HG02798 (cell line): ENCODE measurements around the gene DMRT3.
"Not testable (repeated sequence)": the region's sequence is repeated elsewhere in the genome, so short reads cannot be mapped to it uniquely, and the experiment has no call there.

Experiments
- ATAC-seq: cut with Tn5 transposase; IDR thresholded peaks from one replicate; pipeline ENCODE4 v1.9.1; 2021; ENCODE audit warnings: mild to moderate bottlenecking; ENCODE audit not compliant: unreplicated experiment, poor library complexity

DMRT3 gene

DNA sequence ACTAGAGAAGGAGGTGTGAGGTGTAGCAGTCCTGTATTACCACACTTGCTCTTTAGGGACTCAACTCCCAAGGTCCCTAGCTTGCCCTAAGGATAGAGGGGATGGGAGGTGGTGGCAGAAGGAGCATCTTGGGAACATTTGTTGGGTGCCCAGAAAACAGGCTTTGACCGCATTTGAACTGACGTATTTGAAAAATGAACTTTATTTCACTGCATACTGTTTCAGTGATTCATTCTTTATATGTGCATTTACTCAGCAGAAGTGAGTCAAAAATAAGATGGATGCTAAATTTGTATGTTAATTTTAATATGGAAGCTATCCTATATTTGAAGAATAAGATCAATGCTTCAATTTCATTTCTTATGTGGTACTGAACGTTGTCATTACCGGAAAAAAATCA lies 18.7 kb downstream of the DMRT3 start:
- ATAC-seq: no peak

DNA sequence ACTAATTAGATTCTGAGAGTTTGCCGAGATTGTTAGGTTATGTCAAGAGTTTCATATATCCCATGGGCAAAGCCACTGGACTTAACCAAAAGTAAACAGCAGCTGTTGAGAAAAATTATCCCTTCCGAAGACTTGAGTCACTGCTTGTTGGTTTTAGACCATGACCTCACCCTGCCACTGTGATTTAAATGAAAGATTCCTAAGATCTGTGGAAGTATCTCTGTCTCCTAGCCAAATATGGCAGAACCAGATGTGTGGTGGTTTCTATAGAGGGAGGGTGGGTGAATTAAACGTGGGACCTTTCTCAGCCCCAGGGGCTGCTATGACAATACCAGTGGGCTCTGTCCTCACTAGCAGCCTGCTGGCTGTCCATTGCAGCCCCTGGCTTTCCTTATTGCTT lies 19.3 kb downstream of the DMRT3 start:
- no peak for ATAC-seq

DNA sequence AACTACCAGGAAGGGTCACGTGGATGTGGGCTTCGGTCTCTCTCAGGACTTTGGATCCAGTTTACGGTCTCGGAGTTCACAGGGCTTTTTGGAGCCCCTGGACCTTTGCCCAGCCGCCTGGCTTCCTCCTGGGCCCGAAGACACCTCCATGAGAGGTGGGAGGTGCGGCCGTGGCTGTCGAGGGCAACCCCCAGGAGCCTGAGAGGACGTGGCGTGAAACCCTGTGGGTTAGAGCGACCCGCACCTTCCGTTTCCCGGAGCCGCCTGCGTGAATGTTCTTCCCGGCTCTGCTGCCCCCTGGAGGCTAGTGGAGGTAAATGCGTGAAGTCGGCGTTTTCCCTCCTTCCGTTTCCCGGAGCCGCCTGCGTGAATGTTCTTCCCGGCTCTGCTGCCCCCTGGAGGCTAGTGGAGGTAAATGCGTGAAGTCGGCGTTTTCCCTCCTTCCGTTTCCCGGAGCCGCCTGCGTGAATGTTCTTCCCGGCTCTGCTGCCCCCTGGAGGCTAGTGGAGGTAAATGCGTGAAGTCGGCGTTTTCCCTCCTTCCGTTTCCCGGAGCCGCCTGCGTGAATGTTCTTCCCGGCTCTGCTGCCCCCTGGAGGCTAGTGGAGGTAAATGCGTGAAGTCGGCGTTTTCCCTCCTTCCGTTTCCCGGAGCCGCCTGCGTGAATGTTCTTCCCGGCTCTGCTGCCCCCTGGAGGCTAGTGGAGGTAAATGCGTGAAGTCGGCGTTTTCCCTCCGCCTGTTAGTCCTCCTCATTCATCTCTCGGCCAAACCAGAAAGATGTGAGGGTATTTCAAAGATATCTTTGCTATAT lies 22.1 kb downstream of the DMRT3 start:
- ATAC-seq: not testable (repeated sequence)

DNA sequence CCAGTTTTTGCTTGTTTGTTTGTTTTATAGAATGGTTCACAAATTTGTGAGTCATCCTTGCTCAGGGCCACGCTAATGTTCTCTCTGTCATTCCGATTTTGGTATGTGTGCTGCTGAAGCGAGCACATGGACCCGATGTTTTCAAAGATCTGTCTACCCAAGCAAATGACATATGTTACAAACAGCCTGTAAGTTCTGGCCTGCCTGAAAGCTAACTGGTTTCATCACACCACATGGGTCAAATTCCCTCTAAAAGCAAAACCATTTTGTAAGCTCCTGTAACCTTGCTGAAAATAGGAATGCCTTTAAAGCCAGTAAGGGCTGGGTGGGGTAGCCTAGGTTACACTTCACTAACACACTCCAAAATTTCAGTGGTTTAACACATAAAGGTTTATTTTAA lies 25.4 kb downstream of the DMRT3 start:
- ATAC-seq: no peak

DNA sequence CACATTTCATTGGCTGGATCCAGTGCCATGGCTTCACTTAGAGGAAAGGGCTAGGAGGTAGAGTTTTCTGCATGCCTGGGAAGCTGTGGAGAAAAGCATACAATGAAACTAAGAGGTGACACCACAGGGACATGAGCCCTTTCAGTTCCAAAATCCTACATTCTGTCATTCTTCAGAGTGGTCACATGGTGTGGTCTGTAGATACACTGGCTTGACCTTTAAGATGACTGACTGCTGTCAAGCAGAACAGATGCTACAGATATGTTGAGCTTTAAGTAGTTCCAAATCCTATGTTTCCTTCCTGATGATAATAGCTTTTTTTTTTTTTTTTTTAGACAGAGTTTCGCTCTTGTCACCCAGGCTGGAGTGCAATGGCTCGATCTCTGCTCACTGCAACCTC lies 26.2 kb downstream of the DMRT3 start:
- ATAC-seq: no peak

DNA sequence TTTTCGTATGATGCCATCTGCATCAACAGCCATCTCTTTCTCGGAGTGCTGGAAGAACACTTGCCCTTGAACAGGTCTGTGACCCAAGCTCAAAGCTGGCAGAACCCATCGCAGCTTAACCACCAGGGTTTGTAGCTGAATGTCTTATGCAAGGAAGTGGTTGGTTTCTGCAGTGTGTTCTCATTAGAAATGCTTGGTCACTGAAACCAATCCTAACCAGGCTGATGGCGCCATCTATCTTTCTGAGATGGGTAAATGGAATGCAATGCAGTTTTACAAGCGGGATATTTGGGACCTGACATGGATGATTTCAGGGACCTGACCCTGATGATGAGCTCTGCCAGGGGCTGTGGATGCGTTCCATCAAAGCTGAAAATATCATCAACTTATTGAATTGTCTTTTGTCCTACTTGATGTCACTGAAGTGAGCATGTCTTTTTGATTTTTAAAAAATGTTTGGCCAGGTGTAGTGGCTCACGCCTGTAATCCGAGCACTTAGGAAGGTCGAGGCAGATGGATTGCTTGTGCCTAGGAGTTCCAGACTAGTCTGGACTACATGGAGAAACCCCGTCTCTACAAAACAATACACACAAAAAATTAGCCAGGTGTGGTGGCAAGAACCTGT lies 28.7 kb downstream of the DMRT3 start:
- ATAC-seq: peak; percentile 40

DNA sequence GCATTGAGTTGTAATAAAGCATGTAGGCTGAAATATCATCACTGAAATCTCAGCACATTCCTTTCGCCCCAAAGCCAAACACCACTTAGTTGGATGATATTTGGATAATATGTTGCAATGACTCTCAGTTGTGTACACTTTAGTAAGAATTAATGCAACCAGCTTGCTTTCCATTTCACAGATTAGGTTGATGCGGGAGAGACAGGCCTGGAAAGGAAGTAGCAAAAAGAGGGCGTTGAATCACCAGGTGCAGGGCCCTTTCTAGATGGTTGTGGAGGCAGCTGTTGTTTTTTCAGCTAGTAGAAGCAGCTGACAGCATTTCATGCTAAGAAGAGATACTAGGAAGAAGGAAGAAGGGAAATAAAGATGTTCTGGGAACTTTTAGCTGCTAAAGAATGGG lies 30.9 kb downstream of the DMRT3 start:
- no peak for ATAC-seq

DNA sequence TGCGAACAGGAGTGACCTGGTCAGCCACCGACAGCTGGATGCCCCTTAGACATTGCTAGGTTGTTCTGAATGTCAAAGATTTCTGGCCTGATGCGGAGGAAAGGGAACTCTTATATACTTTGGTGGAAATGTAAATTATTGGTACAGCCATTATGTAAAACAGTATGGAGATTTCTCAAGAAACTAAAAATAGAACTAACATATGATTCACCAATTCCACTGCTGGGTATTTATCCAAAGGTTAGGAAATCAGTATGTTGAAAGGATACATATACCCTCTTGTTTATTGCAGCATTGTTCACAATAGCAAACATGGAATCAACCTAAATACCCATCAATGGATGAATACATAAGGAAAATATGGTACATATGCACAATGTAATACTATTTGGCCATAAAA lies 31.8 kb downstream of the DMRT3 start:
- no peak for ATAC-seq

DNA sequence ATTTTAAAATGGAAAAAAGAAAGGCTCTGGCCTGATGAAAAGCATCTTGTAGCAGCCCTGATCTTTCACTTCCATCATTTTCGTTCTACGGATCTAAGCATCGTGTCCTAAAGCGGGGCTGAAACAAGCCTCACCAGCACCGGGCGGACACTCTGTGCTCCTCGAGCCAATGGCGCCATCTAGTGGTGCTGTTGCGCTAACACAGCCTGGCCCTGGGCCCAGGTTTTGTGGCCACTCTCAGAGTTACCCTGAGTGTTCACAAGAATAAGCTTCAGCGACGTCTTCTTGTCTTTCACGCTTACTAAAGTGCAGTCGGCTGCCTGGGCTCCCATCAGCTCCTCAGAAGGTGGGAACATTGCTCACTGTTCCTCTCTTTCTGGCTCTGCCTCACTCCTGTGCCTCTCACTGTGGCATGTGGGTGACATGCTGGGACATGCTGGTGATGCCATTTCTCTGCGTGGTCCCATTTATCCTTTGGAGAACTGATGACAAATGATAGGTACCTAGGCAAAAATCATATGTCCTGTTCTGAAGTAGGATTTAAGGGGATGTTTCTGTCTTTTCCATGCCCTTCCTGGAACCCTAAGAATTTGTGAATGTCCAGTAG lies 32.7 kb downstream of the DMRT3 start:
- ATAC-seq: peak; percentile 95

DNA sequence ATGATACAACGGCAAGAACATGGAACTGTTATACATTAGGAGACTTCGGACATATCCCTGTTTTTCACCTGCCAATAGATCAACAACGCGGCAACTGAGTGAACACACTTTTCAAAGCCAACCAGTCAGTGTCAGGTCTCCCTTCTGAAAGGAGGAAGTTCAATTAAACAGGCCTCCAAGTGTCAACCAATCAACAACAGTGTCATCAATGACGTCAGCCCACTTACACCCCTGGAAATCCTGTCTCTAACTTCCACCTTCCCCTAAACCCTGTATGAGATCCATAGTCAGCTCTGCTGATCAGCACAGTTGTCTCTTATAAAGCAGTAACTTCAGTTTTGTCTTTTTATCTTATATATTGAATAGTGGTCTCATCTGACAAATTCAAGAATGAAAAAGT lies 36.6 kb downstream of the DMRT3 start:
- ATAC-seq: no peak

DNA sequence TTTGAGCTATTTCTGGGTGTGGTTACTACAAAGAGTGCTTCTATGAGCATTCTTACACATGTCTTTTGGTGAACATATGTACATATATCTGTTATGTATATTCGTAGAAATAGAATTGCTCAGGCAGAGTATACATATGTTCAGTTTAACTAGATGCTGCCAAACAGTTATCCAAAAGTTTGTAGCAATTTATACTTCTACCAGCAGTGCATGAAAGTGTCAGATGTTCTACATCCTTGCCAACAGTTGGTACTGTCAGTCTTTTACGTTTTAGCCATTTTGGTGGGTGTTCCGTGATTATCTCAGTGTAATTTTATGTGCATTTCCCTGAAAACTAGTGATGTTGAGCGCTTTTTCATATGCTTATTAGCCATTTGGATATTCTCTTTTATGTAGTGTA lies 37.8 kb downstream of the DMRT3 start:
- no peak for ATAC-seq

DNA sequence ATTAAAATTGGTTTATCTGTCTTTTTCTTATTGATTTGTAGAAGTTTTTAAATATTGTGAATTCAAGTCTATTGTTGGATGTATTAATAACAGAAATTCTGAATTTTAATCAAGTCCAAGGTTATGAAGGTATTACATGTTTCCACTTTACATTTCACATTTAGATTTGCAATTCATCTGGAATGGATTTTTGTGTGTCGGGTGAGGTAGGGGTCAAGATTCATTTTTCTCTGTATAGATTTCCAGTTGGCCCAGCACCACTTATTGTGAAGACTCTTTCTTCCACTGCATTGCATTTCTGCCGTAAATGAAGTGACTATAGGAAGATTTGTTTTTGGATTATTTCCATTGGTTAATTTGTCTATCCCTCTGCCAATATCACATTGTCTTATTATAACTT lies 38.2 kb downstream of the DMRT3 start:
- ATAC-seq: no peak

DNA sequence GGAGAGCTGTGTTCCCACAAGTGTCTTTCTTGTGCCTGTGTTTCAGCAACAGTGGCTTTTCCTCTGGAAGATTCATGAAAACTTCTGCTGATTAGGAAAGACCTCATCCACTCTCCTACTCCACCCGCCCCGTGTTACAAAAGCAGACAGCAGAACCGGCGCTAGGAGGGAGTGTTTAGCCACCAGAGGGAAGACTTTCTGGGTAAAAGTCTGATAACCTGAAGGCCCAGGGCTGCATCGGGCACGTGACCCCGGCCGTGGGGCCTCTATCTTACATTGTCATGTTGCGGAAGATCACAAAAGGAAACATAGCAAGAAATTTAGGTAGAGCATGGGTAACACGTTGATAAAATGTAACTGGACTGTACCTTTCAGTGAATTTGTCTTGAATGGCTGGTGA lies 41.7 kb downstream of the DMRT3 start:
- no peak for ATAC-seq

DNA sequence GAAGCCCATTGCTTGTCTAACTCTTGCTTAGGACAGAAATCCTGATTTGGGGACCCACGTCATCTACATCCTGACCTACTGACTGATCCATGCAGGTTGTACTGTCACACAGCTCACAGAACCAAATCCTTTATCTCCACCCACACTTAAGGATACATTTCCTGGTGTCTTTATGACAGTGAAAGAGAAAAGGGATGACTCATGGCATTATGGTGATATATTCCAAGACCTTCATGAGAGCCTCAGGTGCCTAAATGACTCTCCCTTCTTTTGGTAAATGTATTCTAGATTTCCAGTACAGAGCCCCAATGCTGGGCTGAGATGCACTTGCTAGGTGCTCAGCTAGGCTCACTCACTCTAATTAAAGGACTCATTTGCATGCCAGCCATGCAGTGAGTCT lies 47.7 kb downstream of the DMRT3 start:
- ATAC-seq: no peak

DNA sequence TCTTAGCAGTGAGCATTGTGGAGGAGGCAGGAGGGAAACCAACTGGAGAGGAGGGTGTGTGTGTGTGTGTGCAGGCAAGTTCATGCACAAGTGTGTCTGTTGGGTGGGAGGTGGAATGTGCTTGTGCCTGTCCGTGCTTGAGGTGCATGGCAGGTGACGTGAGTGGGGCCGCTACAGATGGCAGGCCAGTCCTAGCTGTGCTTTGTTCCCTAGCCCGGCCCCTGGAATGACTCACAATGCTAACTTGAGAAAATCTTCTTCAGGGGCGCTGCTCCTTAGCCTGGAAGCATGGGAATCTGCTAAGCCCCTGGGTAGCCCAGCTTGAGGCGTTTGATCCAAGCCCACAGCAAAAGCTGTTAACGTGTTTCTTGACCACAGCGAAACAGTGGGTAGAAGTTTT lies 48.7 kb downstream of the DMRT3 start:
- no peak for ATAC-seq

DNA sequence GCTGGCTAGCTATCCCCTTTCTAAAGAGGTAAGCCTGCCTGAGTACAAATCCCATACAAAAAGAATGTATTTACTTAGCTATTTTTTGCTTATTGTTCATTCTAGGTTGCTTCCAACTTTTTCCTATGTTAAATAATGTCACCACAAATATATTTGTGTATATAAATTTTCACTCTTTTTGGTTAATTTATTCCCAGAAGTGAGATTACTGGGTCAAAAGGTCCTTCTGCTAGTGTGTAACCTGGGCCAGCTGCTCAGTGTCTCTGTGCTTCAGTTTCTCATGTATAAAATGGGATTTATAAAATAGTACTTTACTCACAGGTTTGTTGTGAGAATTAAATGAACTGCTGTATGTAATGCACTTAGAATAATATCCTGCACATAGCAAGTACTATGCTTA lies 49.8 kb downstream of the DMRT3 start:
- ATAC-seq: no peak

DNA sequence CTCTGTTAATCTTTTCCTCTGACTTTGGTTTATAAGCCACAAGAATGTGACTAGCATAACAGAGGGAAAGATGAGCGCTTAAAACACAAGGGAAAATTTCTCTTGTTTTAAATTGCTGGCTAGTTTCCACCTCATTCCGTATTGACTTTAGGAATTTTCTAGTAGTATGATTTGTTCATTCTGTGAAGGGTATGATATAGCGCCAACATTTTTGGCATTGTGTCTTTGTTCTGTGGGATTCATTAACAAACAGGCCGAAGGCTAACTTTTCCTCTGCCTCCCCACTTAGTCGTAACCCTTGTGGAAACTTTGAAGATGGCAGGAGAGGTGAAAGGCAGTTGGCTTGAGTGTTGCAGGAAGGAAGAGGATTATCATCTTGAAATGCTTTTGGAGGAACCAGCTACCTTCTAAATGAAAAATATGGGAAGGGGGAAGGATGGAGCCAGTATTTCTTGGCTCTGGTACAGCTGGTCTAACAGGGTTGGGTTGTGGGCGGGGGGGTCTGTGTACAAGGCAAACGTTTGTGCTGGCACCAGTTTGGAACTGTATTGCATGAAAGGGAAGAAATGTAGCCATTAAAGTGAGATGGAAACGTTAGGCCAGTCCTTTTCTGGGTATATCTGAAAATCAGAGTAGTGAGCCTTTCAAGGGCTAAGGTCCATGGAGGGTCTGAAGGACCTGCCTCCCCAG lies 52.2 kb downstream of the DMRT3 start:
- no peak for ATAC-seq

DNA sequence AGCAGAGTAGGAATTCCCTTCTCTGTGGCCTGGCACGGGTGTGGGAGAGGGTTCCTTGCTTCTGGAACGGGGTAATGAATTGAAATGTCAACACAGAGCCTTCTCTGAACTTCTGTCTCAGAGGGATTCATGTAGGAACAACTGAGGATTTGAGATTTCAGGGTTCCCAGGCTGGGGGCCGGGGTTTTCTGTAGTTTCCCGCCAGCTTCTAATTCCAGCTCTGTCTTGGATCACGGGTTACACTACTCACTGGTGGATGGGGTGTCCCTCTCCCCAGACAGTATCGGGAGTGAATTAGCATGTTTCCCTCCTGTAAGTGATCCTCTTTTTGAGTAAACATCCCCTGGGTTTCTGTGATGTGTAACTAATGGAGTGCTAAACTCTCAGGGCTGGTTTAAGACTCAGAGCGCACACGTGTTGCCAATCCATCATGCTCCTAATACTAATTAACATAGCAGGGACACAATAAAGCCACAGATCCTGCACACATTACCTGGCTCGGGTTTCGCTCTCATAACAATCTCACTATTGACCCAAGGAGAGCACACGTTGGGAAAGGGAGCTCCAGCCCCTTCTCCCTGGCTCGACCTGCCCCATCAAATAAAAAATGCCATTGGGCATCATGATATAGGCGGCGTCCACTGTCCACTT lies 55.6 kb downstream of the DMRT3 start:
- no peak for ATAC-seq

DNA sequence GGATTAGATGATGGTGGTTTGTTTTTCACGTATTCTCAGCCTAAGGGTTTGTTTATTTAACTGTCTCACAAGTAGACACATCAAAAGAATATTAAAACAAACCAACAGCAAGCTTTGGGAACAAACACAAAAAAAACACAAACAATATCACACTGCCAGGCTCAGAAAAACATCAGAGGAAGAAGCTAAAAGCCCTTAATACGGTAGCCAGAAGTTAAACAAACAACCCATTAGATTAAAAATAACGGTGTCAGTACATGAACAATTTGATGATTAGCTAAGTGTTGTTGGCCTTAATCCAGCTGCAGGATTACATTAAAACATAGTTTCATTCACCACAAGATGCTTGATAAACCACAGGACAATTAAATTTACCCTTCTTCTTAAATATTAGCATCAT lies 57.8 kb downstream of the DMRT3 start:
- ATAC-seq: no peak

DNA sequence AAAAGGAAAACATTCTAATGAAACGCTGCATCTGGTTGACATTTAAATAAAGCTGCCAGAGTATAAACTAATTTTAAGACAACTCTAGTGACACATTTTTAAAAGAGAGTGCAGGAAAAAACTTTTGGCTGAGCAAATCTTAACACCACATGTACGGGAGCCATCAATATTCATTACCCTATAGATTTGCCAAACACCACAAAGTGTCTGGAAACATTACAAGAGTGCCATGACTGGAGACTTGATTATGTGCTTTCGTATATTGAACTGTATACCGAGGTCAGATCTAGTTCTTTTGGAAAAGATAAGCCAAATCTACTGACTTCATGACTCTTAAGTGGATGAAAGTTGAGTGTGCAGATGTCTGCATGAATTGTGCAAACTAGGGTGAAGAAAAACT lies 63.1 kb downstream of the DMRT3 start:
- no peak for ATAC-seq
